DOHH2 (cell line): Measurements from ENCODE around the gene SYNE1.

Experiments used
- CTCF ChIP-seq: fragments of 200-600 bp; sonication (generic); IDR thresholded peaks from one replicate; pipeline ENCODE4 v1.5.1; 2014; ENCODE audit warnings: antibody characterized with exemption, mild to moderate bottlenecking, low read depth, low read length; ENCODE audit not compliant: poor library complexity, severe bottlenecking
- EZH2phosphoT487 ChIP-seq: fragments of 200-600 bp; sonication (generic); IDR thresholded peaks from 2 replicates; pipeline ENCODE4 v1.6.1; 2017; ENCODE audit warnings: borderline replicate concordance, mild to moderate bottlenecking, antibody characterized with exemption, low read length, moderate library complexity, mixed read lengths

GRCh38 chr6:152184573-152184916 lies 452.6 kb downstream of the SYNE1 start:
- TF ChIP-seq CTCF (no peak), EZH2phosphoT487 (no peak)
